Endothelial cell (in vitro differentiated cells): Measurements from ENCODE around the gene CABYR. TPM values are rescaled to one million over a fixed set of nuclear protein-coding genes. Genes with fewer than 3 reads are reported as not detected.

Source experiments
- DNase-seq: peaks from one replicate; pipeline ENCODE4 v3.0.0; 2021; ENCODE audit warnings: low spot score
- H3K27ac Mint-ChIP-seq: one replicate; pipeline ENCODE4 v1.8.0; 2021; ENCODE audit warnings: mixed read lengths, inconsistent platforms; ENCODE audit not compliant: unreplicated experiment
- H3K27me3 Mint-ChIP-seq: one replicate; pipeline ENCODE4 v1.8.0; 2021; ENCODE audit warnings: mild to moderate bottlenecking, moderate library complexity, mixed read lengths, inconsistent platforms; ENCODE audit not compliant: unreplicated experiment
- H3K36me3 Mint-ChIP-seq: one replicate; pipeline ENCODE4 v1.8.0; 2021; ENCODE audit warnings: mild to moderate bottlenecking, low read depth, mixed read lengths, inconsistent platforms; ENCODE audit not compliant: unreplicated experiment
- H3K4me1 Mint-ChIP-seq: one replicate; pipeline ENCODE4 v1.8.0; 2021; ENCODE audit warnings: mild to moderate bottlenecking, mixed read lengths, inconsistent platforms; ENCODE audit not compliant: unreplicated experiment
- H3K4me3 Mint-ChIP-seq: one replicate; pipeline ENCODE4 v1.8.0; 2021; ENCODE audit warnings: mild to moderate bottlenecking, mixed read lengths, inconsistent platforms; ENCODE audit not compliant: unreplicated experiment
- H3K9me3 Mint-ChIP-seq: one replicate; pipeline ENCODE4 v1.8.0; 2021; ENCODE audit warnings: mixed read lengths, inconsistent platforms; ENCODE audit not compliant: unreplicated experiment
- total RNA-seq: library from RNA; stranded (reverse); fragmentation: NEBNext Ultra II Directional; extraction: Animal tissue kit (Norgen Biotek cat#: 25700); gene quantifications from one replicate; pipeline ENCODE4 v1.2.1, GENCODE V29; 2021; ENCODE audit not compliant: unreplicated experiment
- TF ChIP-seq, protein P1 (sequence below): fragments of 200-600 bp; sonication (generic); IDR thresholded peaks from one replicate; pipeline ENCODE4 v1.5.0; 2021; ENCODE audit warnings: antibody characterized with exemption; ENCODE audit not compliant: unreplicated experiment

The CABYR gene
- total RNA-seq, 1 donor from 2014 or later: 8.4 TPM

DNA sequence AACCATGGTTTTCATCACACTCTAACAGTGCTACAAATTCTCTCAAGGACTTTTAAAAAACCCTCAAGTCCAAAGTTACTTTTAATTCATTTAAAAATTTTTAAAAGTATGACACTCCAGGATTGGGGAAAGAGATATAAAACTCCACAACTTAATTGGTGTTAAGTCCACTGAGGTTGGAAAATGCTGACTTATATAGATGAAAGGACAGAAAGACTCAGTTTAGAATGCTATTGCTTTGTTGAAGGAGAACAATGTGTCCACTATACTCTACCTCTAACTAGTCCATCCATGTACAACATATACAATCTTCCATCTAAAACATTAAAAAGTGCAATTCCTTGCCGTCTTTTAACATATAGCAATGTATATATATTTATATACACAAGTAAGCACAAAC, 41.2 kb downstream of the CABYR start:
- H3K4me3 Mint-ChIP-seq: no peak overlapping the region
- peaks cover 12% of the 10 kb centered on the region for H3K4me1 Mint-ChIP-seq
- no peak for DNase-seq
- H3K27me3 Mint-ChIP-seq: no peaks in the 10 kb centered on the region
- no peaks in the 10 kb centered on the region for H3K9me3 Mint-ChIP-seq
- TF ChIP-seq, protein P1, sequence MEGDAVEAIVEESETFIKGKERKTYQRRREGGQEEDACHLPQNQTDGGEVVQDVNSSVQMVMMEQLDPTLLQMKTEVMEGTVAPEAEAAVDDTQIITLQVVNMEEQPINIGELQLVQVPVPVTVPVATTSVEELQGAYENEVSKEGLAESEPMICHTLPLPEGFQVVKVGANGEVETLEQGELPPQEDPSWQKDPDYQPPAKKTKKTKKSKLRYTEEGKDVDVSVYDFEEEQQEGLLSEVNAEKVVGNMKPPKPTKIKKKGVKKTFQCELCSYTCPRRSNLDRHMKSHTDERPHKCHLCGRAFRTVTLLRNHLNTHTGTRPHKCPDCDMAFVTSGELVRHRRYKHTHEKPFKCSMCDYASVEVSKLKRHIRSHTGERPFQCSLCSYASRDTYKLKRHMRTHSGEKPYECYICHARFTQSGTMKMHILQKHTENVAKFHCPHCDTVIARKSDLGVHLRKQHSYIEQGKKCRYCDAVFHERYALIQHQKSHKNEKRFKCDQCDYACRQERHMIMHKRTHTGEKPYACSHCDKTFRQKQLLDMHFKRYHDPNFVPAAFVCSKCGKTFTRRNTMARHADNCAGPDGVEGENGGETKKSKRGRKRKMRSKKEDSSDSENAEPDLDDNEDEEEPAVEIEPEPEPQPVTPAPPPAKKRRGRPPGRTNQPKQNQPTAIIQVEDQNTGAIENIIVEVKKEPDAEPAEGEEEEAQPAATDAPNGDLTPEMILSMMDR: no peak
- H3K27ac Mint-ChIP-seq: no peak overlapping the region
- H3K36me3 Mint-ChIP-seq: no peaks in the 10 kb centered on the region

DNA sequence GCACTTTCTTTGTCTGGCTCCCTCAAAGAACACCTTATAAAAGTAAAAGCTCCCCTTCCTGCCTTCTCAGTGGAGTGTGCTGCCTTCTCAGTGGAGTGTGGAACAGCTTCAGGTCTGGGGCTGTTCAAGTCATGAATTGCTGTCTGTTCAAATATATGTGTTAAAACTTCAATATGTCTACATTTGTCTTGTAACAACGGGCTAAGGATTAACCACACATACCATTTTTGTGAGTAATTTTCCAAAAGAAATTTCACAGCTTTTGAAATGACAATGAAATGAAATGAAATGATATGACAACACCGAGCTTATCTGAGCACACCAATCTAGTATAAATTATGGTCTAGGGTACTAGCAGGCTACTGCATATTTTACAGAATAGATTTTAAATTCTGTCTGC, 42.9 kb downstream of the CABYR start:
- Mint-ChIP-seq H3K9me3 (no peaks in the 10 kb centered on the region), H3K36me3 (no peaks in the 10 kb centered on the region), H3K27ac (no peak overlapping the region), H3K27me3 (no peaks in the 10 kb centered on the region), H3K4me3 (no peak overlapping the region), H3K4me1 (peaks cover 7% of the 10 kb centered on the region)
- TF ChIP-seq, protein P1: no peak
- DNase-seq: no peak

DNA sequence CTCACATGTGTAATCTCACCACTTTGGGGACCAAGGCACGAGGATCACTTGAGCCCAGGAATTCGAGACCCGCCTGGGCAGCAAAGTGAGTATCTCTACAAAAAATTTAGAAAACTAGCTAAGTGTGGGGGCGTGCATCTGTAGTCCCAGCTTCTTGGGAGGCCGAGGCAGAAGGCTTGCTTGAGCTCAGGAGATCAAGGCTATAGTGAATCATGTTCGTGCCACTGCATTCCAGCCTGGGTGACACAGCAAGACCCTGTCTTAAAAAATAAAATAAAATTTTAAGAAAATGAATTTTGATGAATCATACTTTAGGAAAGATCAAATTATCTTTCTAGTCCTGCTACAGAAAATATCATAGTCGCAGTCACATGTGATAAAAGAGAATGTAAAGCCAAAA, 46.9 kb downstream of the CABYR start:
- H3K9me3 Mint-ChIP-seq: no peaks in the 10 kb centered on the region
- no peaks in the 10 kb centered on the region for H3K36me3 Mint-ChIP-seq
- no peaks in the 10 kb centered on the region for H3K27me3 Mint-ChIP-seq
- TF ChIP-seq, protein P1: no peak
- no peak overlapping the region for H3K27ac Mint-ChIP-seq
- no peak for DNase-seq
- H3K4me1 Mint-ChIP-seq: peaks cover 7% of the 10 kb centered on the region
- no peak overlapping the region for H3K4me3 Mint-ChIP-seq

DNA sequence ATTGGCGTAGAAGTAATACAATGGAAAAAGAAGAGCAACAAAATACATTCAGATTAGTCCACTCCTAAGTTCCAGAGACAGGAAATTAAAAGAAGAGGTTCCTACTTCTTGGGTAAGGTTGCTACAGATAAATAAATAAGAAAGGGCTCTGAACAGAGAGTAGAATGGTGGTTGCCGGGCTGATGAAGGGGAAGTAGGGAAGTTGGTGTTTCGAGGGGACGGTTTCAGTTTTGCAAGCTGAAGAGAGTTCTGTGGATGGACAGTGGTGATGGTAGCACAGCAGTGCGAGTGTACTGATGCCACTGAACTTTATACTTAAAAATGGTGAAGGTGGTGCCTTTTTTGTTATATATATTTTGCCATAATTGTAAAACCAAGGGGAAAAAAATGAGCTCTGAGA, 48.2 kb downstream of the CABYR start:
- Mint-ChIP-seq H3K27me3 (no peaks in the 10 kb centered on the region), H3K4me1 (peaks cover 7% of the 10 kb centered on the region), H3K9me3 (no peaks in the 10 kb centered on the region), H3K27ac (no peak overlapping the region), H3K4me3 (no peak overlapping the region), H3K36me3 (no peaks in the 10 kb centered on the region)
- TF ChIP-seq, protein P1: no peak
- DNase-seq: no peak

DNA sequence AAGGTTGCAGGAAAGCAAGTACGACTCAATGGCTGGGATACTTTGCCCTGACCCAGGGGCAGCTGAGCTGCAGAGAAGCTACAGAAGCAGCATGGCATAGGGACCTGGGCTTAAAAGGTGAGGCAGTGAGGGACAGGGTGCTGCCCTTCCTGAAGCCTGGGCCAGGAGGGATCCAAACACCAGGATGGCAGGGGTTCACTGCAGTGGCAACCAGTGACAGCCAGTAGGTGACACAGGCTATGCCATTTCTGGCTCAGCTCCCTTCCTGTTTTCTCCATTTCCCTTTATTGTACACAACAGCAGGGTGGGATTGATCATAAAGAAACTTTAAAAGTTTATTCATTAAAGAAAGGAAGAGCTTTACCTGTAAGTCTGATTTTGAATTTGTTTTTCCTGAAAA, 48.8 kb downstream of the CABYR start:
- H3K27me3 Mint-ChIP-seq: no peaks in the 10 kb centered on the region
- no peak overlapping the region for H3K27ac Mint-ChIP-seq
- peaks cover 10% of the 10 kb centered on the region for H3K4me1 Mint-ChIP-seq
- no peaks in the 10 kb centered on the region for H3K36me3 Mint-ChIP-seq
- DNase-seq: no peak
- no peaks in the 10 kb centered on the region for H3K9me3 Mint-ChIP-seq
- TF ChIP-seq, protein P1: no peak
- H3K4me3 Mint-ChIP-seq: no peak overlapping the region
